ENCODE data around the gene METTL17. TPM values are rescaled to one million over a fixed set of nuclear protein-coding genes. Genes with fewer than 3 reads are reported as not detected.

Gene METTL17
- total RNA-seq, 1 donor: 34.5 TPM

DNA sequence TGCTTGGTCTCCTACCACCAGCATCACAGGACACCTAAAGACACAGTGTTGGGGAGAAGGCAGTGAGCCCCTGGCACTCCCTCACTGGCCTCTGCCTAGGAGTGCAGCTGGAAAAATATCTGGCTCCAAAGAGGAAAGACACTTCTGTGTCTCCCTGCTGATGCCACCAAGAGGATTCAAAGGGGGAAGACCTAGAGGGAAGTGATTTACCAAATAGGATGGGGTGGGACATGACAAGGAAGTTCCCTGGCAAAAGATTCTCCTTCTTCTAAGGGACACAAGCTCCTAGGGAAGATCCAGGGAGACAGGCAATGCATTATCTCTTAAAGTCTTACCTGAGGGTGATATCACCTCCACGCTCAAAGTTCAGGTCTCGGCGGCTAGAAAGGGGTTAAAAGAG lies 29.0 kb downstream of the METTL17 start:
- H3K4me3 ChIP-seq (ENCODE audit: low read depth, low read length): no peak overlapping the region
- no peak for DNase-seq (ENCODE audit: low read depth)
- TF ChIP-seq, protein P1, sequence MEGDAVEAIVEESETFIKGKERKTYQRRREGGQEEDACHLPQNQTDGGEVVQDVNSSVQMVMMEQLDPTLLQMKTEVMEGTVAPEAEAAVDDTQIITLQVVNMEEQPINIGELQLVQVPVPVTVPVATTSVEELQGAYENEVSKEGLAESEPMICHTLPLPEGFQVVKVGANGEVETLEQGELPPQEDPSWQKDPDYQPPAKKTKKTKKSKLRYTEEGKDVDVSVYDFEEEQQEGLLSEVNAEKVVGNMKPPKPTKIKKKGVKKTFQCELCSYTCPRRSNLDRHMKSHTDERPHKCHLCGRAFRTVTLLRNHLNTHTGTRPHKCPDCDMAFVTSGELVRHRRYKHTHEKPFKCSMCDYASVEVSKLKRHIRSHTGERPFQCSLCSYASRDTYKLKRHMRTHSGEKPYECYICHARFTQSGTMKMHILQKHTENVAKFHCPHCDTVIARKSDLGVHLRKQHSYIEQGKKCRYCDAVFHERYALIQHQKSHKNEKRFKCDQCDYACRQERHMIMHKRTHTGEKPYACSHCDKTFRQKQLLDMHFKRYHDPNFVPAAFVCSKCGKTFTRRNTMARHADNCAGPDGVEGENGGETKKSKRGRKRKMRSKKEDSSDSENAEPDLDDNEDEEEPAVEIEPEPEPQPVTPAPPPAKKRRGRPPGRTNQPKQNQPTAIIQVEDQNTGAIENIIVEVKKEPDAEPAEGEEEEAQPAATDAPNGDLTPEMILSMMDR (IDR thresholded peaks at IDR 0.05; ENCODE audit: insufficient read depth, low read depth, low read length): no peak

DNA sequence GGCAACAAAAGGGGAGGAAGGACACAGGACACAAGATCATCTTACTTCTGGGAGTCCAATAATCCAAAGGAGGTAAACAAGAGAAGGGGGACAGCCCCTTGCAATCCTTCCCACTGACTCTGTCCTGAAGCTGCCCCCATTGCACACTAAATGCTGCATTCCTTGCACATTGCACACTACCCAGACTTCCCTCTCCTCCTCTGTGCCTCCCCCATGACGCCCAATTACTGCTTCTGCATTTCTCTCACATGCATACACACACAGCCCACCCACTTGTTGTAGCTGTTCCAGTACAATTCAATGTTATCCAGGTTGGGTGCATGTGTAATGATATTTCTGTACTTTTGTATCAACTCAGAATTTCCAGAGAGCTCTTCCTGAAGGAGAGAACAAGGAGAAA lies 29.6 kb downstream of the METTL17 start:
- no peak for DNase-seq (ENCODE audit: low read depth)
- TF ChIP-seq, protein P1 (IDR thresholded peaks at IDR 0.05; ENCODE audit: insufficient read depth, low read depth, low read length): no peak
- H3K4me3 ChIP-seq (ENCODE audit: low read depth, low read length): no peak overlapping the region

DNA sequence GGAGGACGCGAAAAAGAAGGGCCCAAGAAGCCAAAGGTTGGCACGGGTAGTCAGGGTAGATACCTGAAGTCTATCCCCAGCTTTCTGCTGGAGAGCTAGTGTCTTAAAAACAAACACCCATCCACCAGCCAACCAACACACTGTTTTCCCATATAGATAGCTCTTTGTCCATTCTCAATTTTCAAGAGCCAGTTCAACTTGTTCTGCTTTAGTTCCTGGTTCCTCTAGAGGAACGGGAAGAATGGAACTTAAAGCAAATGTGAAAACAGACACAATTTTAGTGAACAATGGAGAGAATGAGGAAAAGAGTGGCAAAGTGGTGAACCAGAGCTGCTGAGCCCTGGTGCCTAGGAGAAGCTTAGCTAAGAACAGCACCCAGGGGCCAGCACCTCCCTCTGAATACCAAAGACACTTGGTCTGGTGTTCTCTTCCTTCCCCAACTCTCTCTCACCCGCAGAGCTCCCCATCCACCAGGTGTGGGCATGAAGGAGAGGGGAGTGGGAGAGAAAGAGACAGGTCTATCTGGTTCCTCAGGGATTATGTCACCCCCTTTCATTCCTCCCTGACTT lies 31.3 kb downstream of the METTL17 start:
- no peak overlapping the region for H3K4me3 ChIP-seq (ENCODE audit: low read depth, low read length)
- no peak for DNase-seq (ENCODE audit: low read depth)
- TF ChIP-seq, protein P1 (IDR thresholded peaks at IDR 0.05; ENCODE audit: insufficient read depth, low read depth, low read length): no peak

DNA sequence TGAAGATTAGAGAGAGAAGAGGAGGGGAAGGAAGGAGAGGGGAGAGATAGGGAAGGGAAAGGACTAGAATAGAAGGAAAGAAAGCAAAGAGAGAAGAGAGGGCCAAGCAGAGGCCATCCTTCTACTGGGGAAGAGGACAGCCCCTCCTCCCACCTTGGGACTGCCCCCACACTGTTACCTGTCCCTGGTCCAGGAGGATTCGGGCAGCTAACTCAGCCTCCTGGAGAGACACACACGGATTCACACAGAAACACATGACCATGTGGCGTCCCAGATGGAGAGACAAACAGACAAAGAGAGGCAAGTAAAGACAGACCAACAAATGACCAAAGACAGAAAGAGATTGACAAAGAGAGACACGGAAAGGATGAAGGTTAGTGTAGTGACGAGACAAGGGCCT lies 32.9 kb downstream of the METTL17 start:
- no peak overlapping the region for H3K4me3 ChIP-seq (ENCODE audit: low read depth, low read length)
- TF ChIP-seq, protein P1 (IDR thresholded peaks at IDR 0.05; ENCODE audit: insufficient read depth, low read depth, low read length): no peak
- DNase-seq (ENCODE audit: low read depth): no peak

DNA sequence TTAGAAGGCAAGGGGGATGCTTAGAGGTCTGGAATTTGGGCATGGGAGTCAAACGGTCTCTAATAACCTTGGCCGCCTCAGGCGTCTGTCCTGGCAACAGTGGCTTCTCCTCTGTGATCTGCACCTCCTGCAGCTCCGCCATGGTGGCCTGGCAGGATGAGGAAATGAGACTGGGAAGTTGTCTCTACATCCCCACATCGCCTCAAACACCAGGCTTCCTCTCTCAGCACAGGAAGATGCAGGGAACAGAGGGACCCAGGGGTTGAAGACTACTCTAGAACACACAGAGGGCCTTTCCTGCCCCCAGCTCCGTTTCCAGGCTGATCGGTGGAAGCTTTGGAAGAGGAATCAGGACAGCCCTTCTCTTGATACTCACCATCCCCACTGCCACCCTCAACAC lies 33.4 kb downstream of the METTL17 start:
- TF ChIP-seq, protein P1 (IDR thresholded peaks at IDR 0.05; ENCODE audit: insufficient read depth, low read depth, low read length): no peak
- no peak for DNase-seq (ENCODE audit: low read depth)
- H3K4me3 ChIP-seq (ENCODE audit: low read depth, low read length): no peak overlapping the region

DNA sequence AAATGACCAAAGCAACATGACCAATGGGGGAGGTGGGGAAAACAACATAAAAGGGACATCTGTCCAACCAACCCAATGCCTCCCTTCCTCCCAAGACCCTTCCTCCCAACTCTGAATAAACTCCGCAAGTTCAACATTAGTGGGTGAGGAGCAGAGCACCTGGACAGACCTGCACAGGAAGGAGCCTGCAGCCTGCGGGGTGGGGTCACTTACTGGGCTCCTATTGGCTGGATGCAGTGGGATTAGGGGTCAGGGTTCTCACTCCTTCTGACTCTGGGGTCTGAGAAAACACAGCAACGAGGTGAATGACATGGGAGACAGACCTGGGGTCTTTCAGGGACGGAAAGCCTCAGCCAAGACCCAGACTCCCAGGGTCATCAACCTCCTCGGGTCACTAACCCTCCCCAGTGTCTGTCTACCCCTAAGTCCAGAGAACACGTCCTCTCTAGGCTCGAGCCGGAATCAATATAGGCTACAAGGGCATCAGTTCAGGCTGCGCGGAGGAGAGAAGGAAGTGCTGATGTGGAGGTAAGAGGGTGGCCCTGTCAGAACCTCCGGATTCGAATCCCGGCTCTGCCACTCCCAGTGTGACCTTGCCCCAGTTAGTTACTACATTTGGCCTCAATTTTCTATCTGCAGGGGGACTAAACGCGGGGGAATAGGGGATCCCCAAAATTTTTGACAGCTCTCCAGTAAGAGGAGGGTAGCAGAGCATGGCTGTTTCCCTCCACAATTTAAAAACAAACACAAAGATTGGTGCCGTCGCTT lies 34.2 kb downstream of the METTL17 start:
- peak overlapping the region; percentile 58 for H3K4me3 ChIP-seq (ENCODE audit: low read depth, low read length)
- DNase-seq (ENCODE audit: low read depth): no peak
- TF ChIP-seq, protein P1 (IDR thresholded peaks at IDR 0.05; ENCODE audit: insufficient read depth, low read depth, low read length): no peak

All from fibroblast of villous mesenchyme (primary cell).